22Rv1 (cell line): ENCODE data around the gene SNED1.

ENCODE experiments used
- ZFX ChIP-seq: fragments of 450-650 bp; IDR thresholded peaks from 2 replicates; pipeline ENCODE4 v1.6.1; 2017; ENCODE audit warnings: antibody characterized with exemption, borderline replicate concordance
- TF ChIP-seq, protein P1 (sequence below): fragments of 450-650 bp; IDR thresholded peaks from 2 replicates; pipeline ENCODE4 v1.5.1; 2017; ENCODE audit warnings: mild to moderate bottlenecking

DNA sequence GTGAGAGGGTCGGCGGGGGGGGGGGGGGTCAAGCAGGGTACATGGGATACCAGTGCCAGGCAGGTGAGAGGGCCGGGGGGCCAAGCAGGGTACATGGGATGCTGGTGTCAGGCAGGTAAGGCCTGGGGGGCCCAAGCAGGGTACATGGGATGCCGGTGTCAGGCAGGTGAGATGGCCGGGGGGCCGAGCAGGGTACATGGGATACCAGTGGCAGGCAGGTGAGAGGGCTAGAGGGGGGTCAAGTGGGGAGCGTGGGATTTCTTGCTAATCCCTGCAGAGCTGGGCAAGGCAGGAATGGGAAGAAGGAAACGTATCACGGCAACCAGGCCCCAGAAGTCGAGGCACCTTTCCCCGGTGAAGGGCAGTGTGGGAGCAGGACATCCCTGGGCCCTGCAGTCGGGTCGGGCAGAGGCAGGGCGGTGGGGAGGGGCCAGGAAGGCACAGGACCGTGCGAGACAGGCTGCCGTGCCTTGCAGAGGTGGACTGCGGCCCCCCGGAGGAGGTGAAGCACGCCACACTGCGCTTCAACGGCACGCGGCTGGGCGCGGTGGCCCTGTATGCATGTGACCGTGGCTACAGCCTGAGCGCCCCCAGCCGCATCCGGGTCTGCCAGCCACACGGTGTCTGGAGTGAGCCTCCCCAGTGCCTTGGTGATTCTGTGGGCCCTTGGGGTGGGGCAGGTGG lies 54.4 kb downstream of the SNED1 start:
- TF ChIP-seq, protein P1, sequence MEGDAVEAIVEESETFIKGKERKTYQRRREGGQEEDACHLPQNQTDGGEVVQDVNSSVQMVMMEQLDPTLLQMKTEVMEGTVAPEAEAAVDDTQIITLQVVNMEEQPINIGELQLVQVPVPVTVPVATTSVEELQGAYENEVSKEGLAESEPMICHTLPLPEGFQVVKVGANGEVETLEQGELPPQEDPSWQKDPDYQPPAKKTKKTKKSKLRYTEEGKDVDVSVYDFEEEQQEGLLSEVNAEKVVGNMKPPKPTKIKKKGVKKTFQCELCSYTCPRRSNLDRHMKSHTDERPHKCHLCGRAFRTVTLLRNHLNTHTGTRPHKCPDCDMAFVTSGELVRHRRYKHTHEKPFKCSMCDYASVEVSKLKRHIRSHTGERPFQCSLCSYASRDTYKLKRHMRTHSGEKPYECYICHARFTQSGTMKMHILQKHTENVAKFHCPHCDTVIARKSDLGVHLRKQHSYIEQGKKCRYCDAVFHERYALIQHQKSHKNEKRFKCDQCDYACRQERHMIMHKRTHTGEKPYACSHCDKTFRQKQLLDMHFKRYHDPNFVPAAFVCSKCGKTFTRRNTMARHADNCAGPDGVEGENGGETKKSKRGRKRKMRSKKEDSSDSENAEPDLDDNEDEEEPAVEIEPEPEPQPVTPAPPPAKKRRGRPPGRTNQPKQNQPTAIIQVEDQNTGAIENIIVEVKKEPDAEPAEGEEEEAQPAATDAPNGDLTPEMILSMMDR: no peak
- no peak for TF ChIP-seq ZFX
